Activated CD4-positive, alpha-beta T cell treated with anti-CD3 and anti-CD28 coated beads, Interleukin-2, amount 50 U/mL, for 4 hours (primary cell): Measurements from ENCODE around the gene CRYM.

ENCODE experiments used
- DNase-seq, 2 experiments: peaks; one replicate each; pipeline ENCODE4 v3.0.0-alpha.2; 2020

The CRYM gene

GRCh38 chr16:21242756-21243155 lies 35.3 kb downstream of the CRYM start:
- DNase-seq: no peak

- DNase-seq: no peak
These were observed 38.4 kb downstream of the CRYM start for GRCh38 chr16:21239646-21240045.

GRCh38 chr16:21236831-21237230 lies 41.3 kb downstream of the CRYM start:
- no peak for DNase-seq

GRCh38 chr16:21235199-21235585 lies 42.9 kb downstream of the CRYM start:
- no peak for DNase-seq

GRCh38 chr16:21233521-21234150 lies 44.5 kb downstream of the CRYM start, which contains the start of gene ANKS4B:
ANKS4B (plus strand) TSS chr16:21233699; CDS start chr16:21233738, 39 bp downstream.
- no peak for DNase-seq

- no peak for DNase-seq
These were observed 45.0 kb downstream of the CRYM start for GRCh38 chr16:21233045-21233520.

- DNase-seq: no peak
These were observed 49.7 kb downstream of the CRYM start for GRCh38 chr16:21228361-21228872.

GRCh38 chr16:21227866-21228265 lies 50.2 kb downstream of the CRYM start:
- DNase-seq: no peak

- no peak for DNase-seq
These were observed 51.3 kb downstream of the CRYM start for GRCh38 chr16:21226749-21227148.

GRCh38 chr16:21224800-21225199 lies 53.3 kb downstream of the CRYM start:
- no peak for DNase-seq

GRCh38 chr16:21223787-21224186 lies 54.3 kb downstream of the CRYM start:
- no peak for DNase-seq

GRCh38 chr16:21222495-21223337 lies 55.4 kb downstream of the CRYM start:
- DNase-seq: no peak

- DNase-seq: no peak
These were observed 58.5 kb downstream of the CRYM start for GRCh38 chr16:21219551-21219950.

- DNase-seq: no peak
These were observed 59.9 kb downstream of the CRYM start for GRCh38 chr16:21218153-21218552.

GRCh38 chr16:21217121-21217520 lies 61.0 kb downstream of the CRYM start:
- DNase-seq: no peak

- no peak for DNase-seq
These were observed 64.0 kb downstream of the CRYM start for GRCh38 chr16:21214086-21214485.

- no peak for DNase-seq
These were observed 66.6 kb downstream of the CRYM start, which contains the start of gene ZP2 for GRCh38 chr16:21211486-21211885. ZP2 (minus strand) TSS chr16:21211574; CDS start chr16:21211547, 27 bp downstream.
